ENCODE data around the gene NUFIP2. TPM values are rescaled to one million over a fixed set of nuclear protein-coding genes. Genes with fewer than 3 reads are reported as not detected.

Gene NUFIP2
- total and polyA plus RNA-seq, 2 donors (not counting 3 experiments of a cell fraction or from before 2014, with no cell fraction given): 27.2 to 51.1 TPM

DNA sequence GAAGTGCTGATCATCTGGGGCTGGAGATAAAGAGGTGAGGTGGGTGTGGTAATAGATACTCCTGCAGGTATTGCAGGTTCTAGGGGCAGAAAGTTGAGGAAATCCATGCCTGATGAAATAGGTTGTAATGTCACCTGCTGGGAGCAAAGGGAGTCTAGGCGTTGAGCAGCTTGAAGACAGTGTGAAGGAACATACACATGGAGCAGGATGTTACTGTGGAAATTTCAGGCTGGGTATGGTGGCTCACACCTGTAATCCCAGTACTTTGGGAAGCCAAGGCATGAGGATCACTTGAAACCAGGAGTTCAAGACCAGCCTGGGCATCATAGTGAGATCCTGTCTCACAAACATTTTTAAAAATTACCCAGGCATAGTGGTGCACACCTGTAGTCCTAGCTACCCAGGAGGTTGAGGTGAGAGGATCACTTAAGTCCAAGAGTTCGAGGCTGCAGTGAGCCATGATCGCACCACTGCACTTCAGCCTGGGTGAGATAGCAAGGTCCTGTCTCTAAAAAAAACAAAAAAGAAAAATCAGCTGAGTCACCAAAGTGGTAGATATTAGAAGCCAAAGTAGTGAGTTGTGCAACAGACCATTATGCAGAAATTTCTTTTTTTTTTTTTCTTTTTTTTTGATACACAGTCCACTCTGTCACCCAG, 56.3 kb downstream of the NUFIP2 start:
- FAIRE-seq: no peak
- dilution Hi-C loops (cut with MboI; ENCODE audit: extremely low pct_ligation_motif_present, low sequenced_read_pairs) (no loop called here), intact Hi-C loops (cut with micrococcal nuclease) (no loop called here)
- H3K36me3 ChIP-seq (ENCODE audit: control insufficient read depth in 2 of 2, extremely low read depth in 1 of 2, insufficient read depth in 2 of 2, low read length in 2 of 2): no peaks in the 10 kb centered on the region
- H3K4me1 ChIP-seq (ENCODE audit: control insufficient read depth, extremely low read depth, insufficient read depth, low read length): peaks cover 12% of the 10 kb centered on the region
- no peaks in the 10 kb centered on the region for H3K27me3 ChIP-seq (ENCODE audit: control insufficient read depth in 2 of 2, insufficient read depth in 2 of 2, low read length in 2 of 2)
- no peak overlapping the region for H3K4me2 ChIP-seq (ENCODE audit: insufficient read depth, low read length)
- H3K9me1 ChIP-seq (replicated peaks; ENCODE audit: control insufficient read depth, extremely low read depth, insufficient read depth, low read length): no peaks in the 10 kb centered on the region
- no peak overlapping the region for H2AFZ ChIP-seq (ENCODE audit: low read depth, low read length)
- no peaks in the 10 kb centered on the region for H4K20me1 ChIP-seq (replicated peaks; ENCODE audit: control insufficient read depth, extremely low read depth, insufficient read depth, low read length)
- no peak overlapping the region for H3K9ac ChIP-seq (replicated peaks; ENCODE audit: extremely low read depth, insufficient read depth, low read length)
- BruUV-seq (replicated peaks): no TSS peak
- TF ChIP-seq, protein P1, sequence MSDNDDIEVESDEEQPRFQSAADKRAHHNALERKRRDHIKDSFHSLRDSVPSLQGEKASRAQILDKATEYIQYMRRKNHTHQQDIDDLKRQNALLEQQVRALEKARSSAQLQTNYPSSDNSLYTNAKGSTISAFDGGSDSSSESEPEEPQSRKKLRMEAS (IDR thresholded peaks at IDR 0.05; ENCODE audit: insufficient read depth, insufficient read length): no peak
- TF ChIP-seq, protein P2, sequence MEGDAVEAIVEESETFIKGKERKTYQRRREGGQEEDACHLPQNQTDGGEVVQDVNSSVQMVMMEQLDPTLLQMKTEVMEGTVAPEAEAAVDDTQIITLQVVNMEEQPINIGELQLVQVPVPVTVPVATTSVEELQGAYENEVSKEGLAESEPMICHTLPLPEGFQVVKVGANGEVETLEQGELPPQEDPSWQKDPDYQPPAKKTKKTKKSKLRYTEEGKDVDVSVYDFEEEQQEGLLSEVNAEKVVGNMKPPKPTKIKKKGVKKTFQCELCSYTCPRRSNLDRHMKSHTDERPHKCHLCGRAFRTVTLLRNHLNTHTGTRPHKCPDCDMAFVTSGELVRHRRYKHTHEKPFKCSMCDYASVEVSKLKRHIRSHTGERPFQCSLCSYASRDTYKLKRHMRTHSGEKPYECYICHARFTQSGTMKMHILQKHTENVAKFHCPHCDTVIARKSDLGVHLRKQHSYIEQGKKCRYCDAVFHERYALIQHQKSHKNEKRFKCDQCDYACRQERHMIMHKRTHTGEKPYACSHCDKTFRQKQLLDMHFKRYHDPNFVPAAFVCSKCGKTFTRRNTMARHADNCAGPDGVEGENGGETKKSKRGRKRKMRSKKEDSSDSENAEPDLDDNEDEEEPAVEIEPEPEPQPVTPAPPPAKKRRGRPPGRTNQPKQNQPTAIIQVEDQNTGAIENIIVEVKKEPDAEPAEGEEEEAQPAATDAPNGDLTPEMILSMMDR (IDR thresholded peaks at IDR 0.05; ENCODE audit: extremely low read depth in 1 of 2, insufficient read depth in 1 of 2, low read depth in 1 of 2, low read length in 2 of 2): no peak
- no peak for TF ChIP-seq MYC (IDR thresholded peaks at IDR 0.05; ENCODE audit: low read depth, low read length)
- TF ChIP-seq JUN (IDR thresholded peaks at IDR 0.05; ENCODE audit: borderline replicate concordance, insufficient read depth, insufficient read length, low read depth): no peak
- TF ChIP-seq EZH2 (IDR thresholded peaks at IDR 0.05; ENCODE audit: borderline replicate concordance, low read depth, low read length, severe bottlenecking): no peak
- TF ChIP-seq POLR2A (IDR thresholded peaks at IDR 0.05; ENCODE audit: low read depth, low read length): no peak
- TF ChIP-seq FOS (IDR thresholded peaks at IDR 0.05; ENCODE audit: borderline replicate concordance, insufficient read depth, low read length): no peak
- no peak for TF ChIP-seq POLR2AphosphoS5 (IDR thresholded peaks at IDR 0.05; ENCODE audit: insufficient read depth, low read depth, low read length)
- no peak for TF ChIP-seq GATA2 (IDR thresholded peaks at IDR 0.05; ENCODE audit: insufficient read depth, insufficient read length, low read depth, low read length)
- H3K9me3 ChIP-seq (replicated peaks; ENCODE audit: control insufficient read depth, insufficient read depth, low read length): no peaks in the 10 kb centered on the region
- DNase-seq (ENCODE audit: low read depth, low spot score): no peak
- CTCF ChIA-PET: interaction anchor here (1.7 to 1.8 kb wide), 3 partner anchors 18 to 53 kb away, joined by 3 to 8 read pairs (median 6); no protein-coding TSS in a partner anchor
- no peaks in the 10 kb centered on the region for H3K79me2 ChIP-seq (ENCODE audit: control insufficient read depth, insufficient read depth, low read length)
- H3K27ac ChIP-seq (ENCODE audit: insufficient read depth, low read depth, low read length): no peak overlapping the region
- POLR2A ChIA-PET: interaction anchor here (0.6 kb wide), 1 partner anchor 44 kb away, joined by 10 read pairs; no protein-coding TSS in a partner anchor
- H3K4me3 ChIP-seq (replicated peaks in 1 of 3; ENCODE audit: insufficient read depth in 1 of 3, low read depth in 1 of 3, low read length in 3 of 3): no peak overlapping the region
